Spleen (tissue), 11 donors: ENCODE measurements around the gene HEATR1. TPM values are rescaled to one million over a fixed set of nuclear protein-coding genes. Genes with fewer than 3 reads are reported as not detected.

ENCODE experiments used
- DNase-seq: peaks from one replicate; pipeline ENCODE4 v3.0.0-alpha.2; 2020
- H3K27ac ChIP-seq, 8 donors: fragments of 200-600 bp; sonication (generic) in 7 of 8; 1 replicate in 4 of 8; 2 replicates in 4 of 8; pipeline versions ENCODE4 v1.5.0 to v1.8.0; 2016 to 2021; ENCODE audit warnings: inconsistent platforms in 4 of 8, mild to moderate bottlenecking in 4 of 8, moderate library complexity in 1 of 8
- H3K27me3 ChIP-seq, 7 donors: fragments of 200-600 bp; sonication (generic) in 6 of 7; replicated peaks in 1 of 7; 1 replicate in 4 of 7; 2 replicates in 3 of 7; pipeline versions ENCODE4 v1.5.0 to v1.8.0; 2016 to 2021; ENCODE audit warnings: inconsistent platforms in 3 of 7, mild to moderate bottlenecking in 1 of 7
- H3K36me3 ChIP-seq, 6 donors: fragments of 200-600 bp; sonication (generic) in 5 of 6; 1 replicate in 4 of 6; 2 replicates in 2 of 6; pipeline versions ENCODE4 v1.5.0 to v1.8.0; 2016 to 2021; ENCODE audit warnings: inconsistent platforms in 2 of 6
- H3K4me1 ChIP-seq, 6 donors: fragments of 200-600 bp; sonication (generic) in 5 of 6; 1 replicate in 3 of 6; 2 replicates in 3 of 6; pipeline versions ENCODE4 v1.5.0 to v1.8.0; 2016 to 2021; ENCODE audit warnings: inconsistent platforms in 3 of 6
- H3K4me3 ChIP-seq, 8 donors: fragments of 200-600 bp; sonication (generic) in 7 of 8; 1 replicate in 4 of 8; 2 replicates in 4 of 8; pipeline versions ENCODE4 v1.5.0 to v1.8.0; 2016 to 2021; ENCODE audit warnings: inconsistent platforms in 4 of 8, mild to moderate bottlenecking in 4 of 8, moderate library complexity in 2 of 8
- H3K9me3 ChIP-seq, 8 donors: fragments of 200-600 bp; sonication (generic) in 7 of 8; 1 replicate in 4 of 8; 2 replicates in 4 of 8; pipeline versions ENCODE4 v1.5.0 to v1.8.0; 2016 to 2021; ENCODE audit warnings: inconsistent platforms in 4 of 8
- CTCF ChIP-seq, 11 experiments: fragments of 200-600 bp in 7 of 11; fragments of 450-650 bp in 4 of 11; sonication (generic) in 4 of 11; IDR thresholded peaks in 8 of 11; conservative IDR thresholded peaks in 3 of 11; 1 replicate in 7 of 11; 2 replicates in 4 of 11; pipeline versions ENCODE4 v1.4.0 to v1.8.0; 2016 to 2021; ENCODE audit warnings: antibody characterized with exemption in 11 of 11, inconsistent platforms in 4 of 11, mild to moderate bottlenecking in 1 of 11
- POLR2A ChIP-seq, 3 donors: fragments of 450-650 bp; IDR thresholded peaks; one replicate each; pipeline ENCODE4 v1.5.1; 2017; ENCODE audit warnings: antibody characterized with exemption in 3 of 3, mild to moderate bottlenecking in 1 of 3
- POLR2AphosphoS5 ChIP-seq, 3 donors: sonication (generic); formaldehyde crosslinking; IDR thresholded peaks; one replicate each; pipeline ENCODE4 v1.5.1; 2017; ENCODE audit warnings: antibody characterized with exemption in 3 of 3
- WGBS, 5 donors: extraction: QIAGEN DNeasy Blood & Tissue Kit in 3 of 5; methylation state at CpG; one replicate each; pipeline versions ENCODE4 v1.1.5 to v1.1.7; 2013 to 2018; 5-methylcytosine and 5-hydroxymethylcytosine counted together
- intact Hi-C: fragments of 100-400 bp; cut with DNase I; formaldehyde crosslinking; loops from one replicate; pipeline ENCODE4 v1.15.0; 2023; ENCODE audit warnings: low total_unique reads
- polyA plus RNA-seq, 3 donors: library from polyadenylated mRNA; stranded (reverse); fragments of 200-250 nt; gene quantifications; one replicate each; pipeline ENCODE4 v1.2.1, GENCODE V29; 2013
- total RNA-seq, 7 donors: library from RNA; depleted of rRNA in 3 of 7; stranded (reverse); fragments of >200 nt in 3 of 7; fragmentation: NEBNext Ultra II Directional in 4 of 7; extraction: Animal tissue kit (Norgen Biotek cat#: 25700) in 4 of 7; gene quantifications; one replicate each; pipeline versions ENCODE4 v1.1.0 to v1.2.1, GENCODE V29; 2016 to 2021
- donor health status: healthy with polysubstance abuse.
- donor health status: DM: no; HTN: no; CAD: no; lungs with moderate emphysema.
- donor health status: DM: no; HTN: no; CAD: no.
- donor health status: Bipolar disorder and iron deficiency.
- donor health status: healthy.
- donor health status: DM: no; HTN: no; CAD: no.
- donor health status: DM: yes; HTN: yes; CAD: no.

Gene HEATR1
- total and polyA plus RNA-seq, 10 donors: 5.0 to 51.4 (median 34.6) TPM

GRCh38 chr1:236639686-236640085 lies 35.4 kb upstream of the HEATR1 start:
- intact Hi-C loops: no loop called here
- Histone ChIP-seq H3K4me3 (no peak overlapping the region), H3K27ac (no peak overlapping the region), H3K4me1 (no peaks in the 10 kb centered on the region), H3K27me3 (peaks cover 0 to 13% (median 0%) of the 10 kb centered on the region in 7 donors), H3K36me3 (no peaks in the 10 kb centered on the region), H3K9me3 (no peaks in the 10 kb centered on the region)
- no peak for TF ChIP-seq POLR2AphosphoS5 (IDR thresholded peaks at IDR 0.05)
- TF ChIP-seq CTCF (IDR thresholded peaks at IDR 0.05 in 8 of 11, conservative IDR thresholded peaks at IDR 0.05 in 3 of 11): no peak
- TF ChIP-seq POLR2A (IDR thresholded peaks at IDR 0.05): no peak
- WGBS, 5 donors: 70 to 84% (median 77%) methylated on average over 4 of the region's 4 CpGs
- DNase-seq: no peak

- Histone ChIP-seq H3K27ac (no peak overlapping the region), H3K36me3 (no peaks in the 10 kb centered on the region), H3K4me3 (no peak overlapping the region), H3K27me3 (peaks cover 0 to 13% (median 0%) of the 10 kb centered on the region in 7 donors), H3K4me1 (no peaks in the 10 kb centered on the region), H3K9me3 (no peaks in the 10 kb centered on the region)
- no peak for DNase-seq
- WGBS, 5 donors: 85 to 92% (median 87%) methylated on average over 13 of the region's 13 CpGs
- no peak for TF ChIP-seq POLR2AphosphoS5 (IDR thresholded peaks at IDR 0.05)
- no peak for TF ChIP-seq CTCF (IDR thresholded peaks at IDR 0.05 in 8 of 11, conservative IDR thresholded peaks at IDR 0.05 in 3 of 11)
- no peak for TF ChIP-seq POLR2A (IDR thresholded peaks at IDR 0.05)
- intact Hi-C loops: no loop called here
These were observed 34.6 kb upstream of the HEATR1 start for GRCh38 chr1:236638945-236639344.

- H3K4me1 ChIP-seq: no peaks in the 10 kb centered on the region
- no peak overlapping the region for H3K27ac ChIP-seq
- TF ChIP-seq CTCF (IDR thresholded peaks at IDR 0.05 in 8 of 11, conservative IDR thresholded peaks at IDR 0.05 in 3 of 11): no peak
- TF ChIP-seq POLR2A (IDR thresholded peaks at IDR 0.05): no peak
- TF ChIP-seq POLR2AphosphoS5 (IDR thresholded peaks at IDR 0.05): no peak
- intact Hi-C loops: no loop called here
- no peak overlapping the region for H3K4me3 ChIP-seq
- no peak for DNase-seq
- no peaks in the 10 kb centered on the region for H3K36me3 ChIP-seq
- peaks cover 0 to 13% (median 0%) of the 10 kb centered on the region in 7 donors for H3K27me3 ChIP-seq
- H3K9me3 ChIP-seq: no peaks in the 10 kb centered on the region
- WGBS, 5 donors: 78 to 87% (median 82%) methylated on average over 7 of the region's 7 CpGs
These were observed 31.7 kb upstream of the HEATR1 start for GRCh38 chr1:236636017-236636416.

GRCh38 chr1:236627727-236628408 lies 23.6 kb upstream of the HEATR1 start:
- Histone ChIP-seq H3K4me1 (no peaks in the 10 kb centered on the region), H3K4me3 (no peak overlapping the region), H3K27ac (no peak overlapping the region), H3K27me3 (peaks cover 0 to 14% (median 0%) of the 10 kb centered on the region in 7 donors), H3K9me3 (peaks cover 0 to 9% (median 4%) of the 10 kb centered on the region in 8 donors), H3K36me3 (no peaks in the 10 kb centered on the region)
- intact Hi-C loops: no loop called here
- TF ChIP-seq CTCF (IDR thresholded peaks at IDR 0.05 in 8 of 11, conservative IDR thresholded peaks at IDR 0.05 in 3 of 11): no peak
- TF ChIP-seq POLR2A (IDR thresholded peaks at IDR 0.05): no peak
- no peak for TF ChIP-seq POLR2AphosphoS5 (IDR thresholded peaks at IDR 0.05)
- no peak for DNase-seq
- 53 to 69% (median 68%) methylated on average over 2 of the region's 2 CpGs for WGBS, 5 donors
